ENCODE data around the gene CCDC146. TPM values are rescaled to one million over a fixed set of nuclear protein-coding genes. Genes with fewer than 3 reads are reported as not detected.

CCDC146 gene, protein sequence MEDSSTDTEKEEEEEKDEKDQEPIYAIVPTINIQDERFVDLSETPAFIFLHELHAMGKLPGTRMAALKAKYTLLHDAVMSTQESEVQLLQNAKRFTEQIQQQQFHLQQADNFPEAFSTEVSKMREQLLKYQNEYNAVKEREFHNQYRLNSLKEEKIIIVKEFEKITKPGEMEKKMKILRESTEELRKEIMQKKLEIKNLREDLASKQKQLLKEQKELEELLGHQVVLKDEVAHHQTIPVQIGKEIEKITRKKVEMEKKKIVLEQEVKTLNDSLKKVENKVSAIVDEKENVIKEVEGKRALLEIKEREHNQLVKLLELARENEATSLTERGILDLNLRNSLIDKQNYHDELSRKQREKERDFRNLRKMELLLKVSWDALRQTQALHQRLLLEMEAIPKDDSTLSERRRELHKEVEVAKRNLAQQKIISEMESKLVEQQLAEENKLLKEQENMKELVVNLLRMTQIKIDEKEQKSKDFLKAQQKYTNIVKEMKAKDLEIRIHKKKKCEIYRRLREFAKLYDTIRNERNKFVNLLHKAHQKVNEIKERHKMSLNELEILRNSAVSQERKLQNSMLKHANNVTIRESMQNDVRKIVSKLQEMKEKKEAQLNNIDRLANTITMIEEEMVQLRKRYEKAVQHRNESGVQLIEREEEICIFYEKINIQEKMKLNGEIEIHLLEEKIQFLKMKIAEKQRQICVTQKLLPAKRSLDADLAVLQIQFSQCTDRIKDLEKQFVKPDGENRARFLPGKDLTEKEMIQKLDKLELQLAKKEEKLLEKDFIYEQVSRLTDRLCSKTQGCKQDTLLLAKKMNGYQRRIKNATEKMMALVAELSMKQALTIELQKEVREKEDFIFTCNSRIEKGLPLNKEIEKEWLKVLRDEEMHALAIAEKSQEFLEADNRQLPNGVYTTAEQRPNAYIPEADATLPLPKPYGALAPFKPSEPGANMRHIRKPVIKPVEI
- 1 to 10 TPM; 5.3 to 5.4 TPM for total RNA-seq

DNA sequence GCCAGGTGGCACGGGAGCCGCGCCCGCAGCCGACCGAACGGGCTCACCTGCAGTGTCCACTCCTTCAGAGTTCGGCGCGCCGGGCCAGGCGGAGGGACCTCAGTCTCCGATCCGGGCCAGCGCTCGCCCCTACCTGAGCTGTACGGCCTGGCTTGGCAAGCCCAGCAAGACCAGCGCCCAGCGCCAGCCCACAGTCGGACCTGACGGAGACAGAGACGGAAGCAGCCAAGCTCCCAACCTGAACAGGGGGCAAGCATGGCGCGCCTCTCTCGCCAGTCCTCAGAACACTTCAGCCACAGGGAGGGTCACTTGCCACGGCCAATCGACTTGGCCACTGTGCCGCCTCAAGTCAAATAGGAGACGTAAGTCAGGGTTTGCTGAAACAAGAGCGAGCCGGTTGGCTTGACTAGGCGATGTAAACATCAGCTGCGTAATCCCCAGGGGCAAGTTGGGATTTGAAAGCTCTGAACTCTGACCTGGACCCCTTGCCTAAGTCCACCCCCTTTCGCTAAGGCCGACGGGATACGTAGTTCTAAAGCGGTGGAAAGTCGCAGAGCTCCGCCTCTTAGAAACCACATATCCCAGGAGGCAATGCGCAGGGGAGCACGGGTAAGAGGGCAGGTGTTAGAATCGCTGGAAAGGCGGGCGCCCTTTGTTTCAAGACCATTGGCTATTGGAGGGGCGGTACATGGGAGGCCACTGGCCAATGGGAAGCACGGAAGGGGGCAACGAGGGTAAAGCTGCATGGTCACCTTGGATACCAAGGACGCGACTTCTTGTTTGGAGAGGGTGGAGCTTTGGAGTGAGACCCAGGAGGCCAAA lies at the start of gene CCDC146:
Gene CCDC146, plus strand, starts transcription at position 756 of the 822 bp plus-strand sequence. CDS start 45,054 bp downstream, outside the sequence.

DNA sequence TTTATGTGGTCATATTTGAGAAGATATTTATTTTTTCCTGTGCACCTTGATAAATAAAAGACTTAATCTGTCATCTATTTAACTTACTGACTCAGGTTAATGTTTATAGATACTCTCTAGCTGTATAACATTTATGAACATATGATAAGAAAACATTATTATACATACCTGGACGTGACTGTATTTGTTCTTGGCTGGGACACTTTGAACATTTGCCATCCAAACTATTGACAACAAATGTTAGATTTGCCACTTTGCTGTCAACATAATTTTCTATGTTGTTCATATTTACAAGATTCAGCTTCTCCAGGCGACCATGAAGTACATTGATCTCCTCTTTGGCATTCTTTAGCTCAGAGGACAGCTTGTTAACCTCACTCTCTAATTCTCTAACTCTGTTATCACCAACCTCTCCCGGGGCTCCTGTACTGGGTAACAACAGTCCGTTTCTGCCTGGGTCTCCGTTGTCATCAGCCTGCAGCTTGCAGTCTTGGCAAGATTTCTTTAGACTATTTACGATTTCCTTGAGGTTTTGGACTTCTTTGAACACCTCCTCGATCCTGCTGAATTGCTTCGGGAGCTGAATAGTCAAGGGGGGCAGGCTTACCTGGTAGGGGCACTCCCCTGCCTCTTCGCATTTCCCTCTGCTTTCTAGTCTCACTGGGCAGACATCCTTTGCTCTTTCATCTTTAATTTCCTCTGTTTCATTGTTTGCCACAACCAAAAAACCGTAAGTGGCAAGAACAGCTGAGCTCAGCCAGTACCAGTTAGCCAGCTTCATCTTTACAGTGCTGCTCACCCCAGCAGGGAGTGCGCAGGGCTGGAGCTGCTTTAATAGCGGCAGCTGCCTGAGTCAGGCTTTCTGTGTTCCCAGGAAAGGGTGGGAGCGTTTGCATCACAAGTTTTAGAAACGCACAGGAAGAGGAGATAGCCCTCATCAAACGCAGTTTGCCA lies 76.9 kb downstream of the CCDC146 start, which contains the start of gene FGL2:
Gene FGL2, minus strand, starts transcription at position 807 of the 954 bp plus-strand sequence. Its CDS starts 26 bp downstream, at position 781.

Other genes starting within 250 kb of the CCDC146 start
- gene SPDYE17, start 90.3 kb upstream of the CCDC146 start, total RNA-seq, result not detected
- gene SPDYE18, start 60.1 kb upstream of the CCDC146 start, total RNA-seq, result 1 to 10 TPM in 1 of 2 experiments, under 1 TPM in 1; 0.77 to 1.3 TPM
- 1 to 10 TPM in 1 of 2 experiments, under 1 TPM in 1; 0.86 to 1.1 TPM for gene FGL2, start 77.2 kb downstream of the CCDC146 start, total RNA-seq

Data from activated naive CD4-positive, alpha-beta T cell treated with anti-CD3 and anti-CD28 coated beads, Interleukin-2, amount 10 ng/mL, durations not matched to agents 5 hours and 36 hours (primary cell).